ENCODE results near the gene GNAL. TPM values are rescaled to one million over a fixed set of nuclear protein-coding genes. Genes with fewer than 3 reads are reported as not detected.

GNAL gene
- total and polyA plus RNA-seq, 3 donors from 2014 or later: 11.6 to 12.8 (median 12.1) TPM

DNA sequence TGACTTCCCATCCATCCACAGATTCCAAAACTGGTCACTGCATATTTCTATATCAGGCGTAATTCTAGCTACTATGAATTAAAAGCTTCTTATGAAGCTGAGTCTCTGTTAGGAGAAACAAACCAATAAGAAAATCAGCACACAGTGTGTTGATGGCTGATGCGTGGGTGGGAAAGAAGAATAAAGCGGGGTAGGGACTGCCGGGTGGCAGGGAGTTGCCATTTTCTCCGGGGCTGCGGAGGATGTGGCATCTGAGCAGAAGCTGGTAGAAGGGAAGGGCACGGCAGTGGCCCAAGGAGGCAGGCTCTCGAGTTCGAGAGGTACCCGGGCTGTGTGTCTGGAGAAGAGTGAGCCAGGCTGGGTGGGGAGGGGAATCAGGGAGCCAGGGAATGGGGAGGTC lies 113.5 kb downstream of the GNAL start:
- TF ChIP-seq, protein P1, sequence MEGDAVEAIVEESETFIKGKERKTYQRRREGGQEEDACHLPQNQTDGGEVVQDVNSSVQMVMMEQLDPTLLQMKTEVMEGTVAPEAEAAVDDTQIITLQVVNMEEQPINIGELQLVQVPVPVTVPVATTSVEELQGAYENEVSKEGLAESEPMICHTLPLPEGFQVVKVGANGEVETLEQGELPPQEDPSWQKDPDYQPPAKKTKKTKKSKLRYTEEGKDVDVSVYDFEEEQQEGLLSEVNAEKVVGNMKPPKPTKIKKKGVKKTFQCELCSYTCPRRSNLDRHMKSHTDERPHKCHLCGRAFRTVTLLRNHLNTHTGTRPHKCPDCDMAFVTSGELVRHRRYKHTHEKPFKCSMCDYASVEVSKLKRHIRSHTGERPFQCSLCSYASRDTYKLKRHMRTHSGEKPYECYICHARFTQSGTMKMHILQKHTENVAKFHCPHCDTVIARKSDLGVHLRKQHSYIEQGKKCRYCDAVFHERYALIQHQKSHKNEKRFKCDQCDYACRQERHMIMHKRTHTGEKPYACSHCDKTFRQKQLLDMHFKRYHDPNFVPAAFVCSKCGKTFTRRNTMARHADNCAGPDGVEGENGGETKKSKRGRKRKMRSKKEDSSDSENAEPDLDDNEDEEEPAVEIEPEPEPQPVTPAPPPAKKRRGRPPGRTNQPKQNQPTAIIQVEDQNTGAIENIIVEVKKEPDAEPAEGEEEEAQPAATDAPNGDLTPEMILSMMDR (IDR thresholded peaks at IDR 0.05): no peak
- TF ChIP-seq POLR2A (IDR thresholded peaks at IDR 0.05): no peak
- Histone ChIP-seq H3K4me1 (no peaks in the 10 kb centered on the region), H3K4me3 (no peak overlapping the region), H3K27ac (no peak overlapping the region), H3K9me3 (no peaks in the 10 kb centered on the region), H3K27me3 (no peaks in the 10 kb centered on the region), H3K36me3 (ENCODE audit: low read depth, missing control alignments) (no peaks in the 10 kb centered on the region)
- intact Hi-C loops (cut with DNase I; ENCODE audit: low total_unique reads): no loop called here
- no peak for DNase-seq
- WGBS, 2 donors: 87 to 91% methylated on average over 10 of the region's 10 CpGs

DNA sequence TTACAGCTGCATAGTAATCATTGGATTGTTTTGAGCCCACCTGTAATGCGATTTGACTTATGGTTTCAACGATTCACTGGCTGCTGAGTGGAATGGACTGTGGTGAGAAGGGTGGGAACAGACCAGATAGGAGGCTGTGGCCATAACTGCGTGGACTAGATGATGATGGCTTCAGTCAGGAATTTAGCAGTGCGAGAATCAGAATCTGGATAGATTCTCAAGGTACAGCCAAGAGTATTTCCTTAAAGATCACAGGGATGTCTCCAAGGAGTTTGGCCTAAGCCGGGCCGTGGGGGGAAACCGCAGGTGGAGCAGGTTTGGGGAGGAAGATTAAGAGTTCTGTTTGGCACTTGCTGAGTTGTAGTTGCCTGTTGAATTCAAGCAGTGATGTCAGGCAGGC lies 118.2 kb downstream of the GNAL start:
- no peak for DNase-seq
- 91 to 92% methylated on average over 7 of the region's 7 CpGs for WGBS, 2 donors
- Histone ChIP-seq H3K27ac (no peak overlapping the region), H3K4me1 (no peaks in the 10 kb centered on the region), H3K27me3 (no peaks in the 10 kb centered on the region), H3K36me3 (ENCODE audit: low read depth, missing control alignments) (no peaks in the 10 kb centered on the region), H3K9me3 (no peaks in the 10 kb centered on the region), H3K4me3 (no peak overlapping the region)
- TF ChIP-seq POLR2A (IDR thresholded peaks at IDR 0.05): no peak
- TF ChIP-seq, protein P1 (IDR thresholded peaks at IDR 0.05): no peak
- intact Hi-C loops (cut with DNase I; ENCODE audit: low total_unique reads): no loop called here

DNA sequence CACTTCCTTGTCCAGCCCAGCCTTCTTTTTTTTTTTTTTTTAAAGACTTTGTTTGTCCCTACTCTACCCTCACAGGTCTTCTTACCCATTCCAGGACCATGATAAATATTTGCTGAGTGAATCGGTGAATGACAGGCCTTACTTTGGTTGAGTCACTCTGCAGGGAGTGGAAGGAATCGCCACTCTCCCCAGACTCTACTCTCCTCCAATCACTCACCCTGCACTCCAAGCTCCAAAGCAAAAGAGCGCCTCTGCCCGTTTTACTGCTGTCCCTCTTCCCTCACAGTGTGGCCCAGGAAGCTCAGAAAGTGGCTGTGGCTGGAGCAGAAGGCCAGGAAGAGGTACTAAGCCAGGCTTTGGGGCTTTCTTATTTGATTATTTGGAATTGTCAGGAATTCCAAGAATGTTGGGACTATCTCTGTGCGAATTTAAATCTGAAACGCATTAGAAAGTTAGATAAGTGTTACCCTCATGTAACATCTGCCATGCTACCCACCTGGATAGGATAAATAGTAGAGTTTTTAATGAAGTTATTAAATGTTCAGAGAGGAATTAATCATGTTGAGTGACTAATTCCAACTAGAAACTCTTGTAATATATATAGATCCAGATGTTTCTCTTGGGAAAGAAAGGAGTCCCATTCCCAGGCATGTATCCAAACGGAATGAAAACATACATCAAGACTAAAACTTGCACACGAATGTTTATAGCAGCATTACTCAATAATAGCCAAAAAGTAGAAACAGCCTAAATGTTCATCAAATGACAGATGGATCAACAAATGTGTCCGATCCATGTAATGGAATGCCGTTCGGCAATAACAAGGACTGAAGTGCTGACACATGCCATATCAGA lies 119.2 kb downstream of the GNAL start:
- no peaks in the 10 kb centered on the region for H3K27me3 ChIP-seq
- no peak overlapping the region for H3K4me3 ChIP-seq
- no peaks in the 10 kb centered on the region for H3K36me3 ChIP-seq (ENCODE audit: low read depth, missing control alignments)
- no peak overlapping the region for H3K27ac ChIP-seq
- 68 to 70% methylated on average over 11 of the region's 11 CpGs for WGBS, 2 donors
- H3K4me1 ChIP-seq: no peaks in the 10 kb centered on the region
- DNase-seq: no peak
- intact Hi-C loops (cut with DNase I; ENCODE audit: low total_unique reads): no loop called here
- no peak for TF ChIP-seq POLR2A (IDR thresholded peaks at IDR 0.05)
- TF ChIP-seq, protein P1 (IDR thresholded peaks at IDR 0.05): no peak
- H3K9me3 ChIP-seq: no peaks in the 10 kb centered on the region

DNA sequence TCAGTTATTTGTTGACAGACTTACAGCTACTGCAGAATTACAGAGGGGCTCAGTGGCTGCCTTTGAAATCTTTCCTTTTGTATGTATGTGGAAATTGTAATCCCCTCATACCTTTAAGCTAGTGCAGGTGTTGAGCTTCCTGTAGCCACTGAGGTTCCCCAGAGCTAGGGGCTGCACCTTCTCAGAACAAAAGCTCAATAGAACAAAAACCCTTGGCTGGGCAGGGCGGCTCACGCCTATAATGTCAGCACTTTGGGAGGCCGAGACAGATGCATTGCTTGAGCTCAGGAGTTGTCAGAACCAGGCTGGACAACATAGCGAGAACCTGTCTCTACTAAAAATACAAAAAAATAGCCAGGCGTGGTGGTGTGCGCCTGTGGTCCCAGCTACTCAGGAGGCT lies 120.8 kb downstream of the GNAL start:
- Histone ChIP-seq H3K27ac (no peak overlapping the region), H3K4me1 (no peaks in the 10 kb centered on the region), H3K9me3 (no peaks in the 10 kb centered on the region), H3K27me3 (no peaks in the 10 kb centered on the region), H3K36me3 (ENCODE audit: low read depth, missing control alignments) (no peaks in the 10 kb centered on the region), H3K4me3 (no peak overlapping the region)
- no peak for TF ChIP-seq POLR2A (IDR thresholded peaks at IDR 0.05)
- TF ChIP-seq, protein P1 (IDR thresholded peaks at IDR 0.05): no peak
- 96 to 98% methylated on average over 6 of the region's 6 CpGs for WGBS, 2 donors
- DNase-seq: no peak
- intact Hi-C loops (cut with DNase I; ENCODE audit: low total_unique reads): no loop called here

DNA sequence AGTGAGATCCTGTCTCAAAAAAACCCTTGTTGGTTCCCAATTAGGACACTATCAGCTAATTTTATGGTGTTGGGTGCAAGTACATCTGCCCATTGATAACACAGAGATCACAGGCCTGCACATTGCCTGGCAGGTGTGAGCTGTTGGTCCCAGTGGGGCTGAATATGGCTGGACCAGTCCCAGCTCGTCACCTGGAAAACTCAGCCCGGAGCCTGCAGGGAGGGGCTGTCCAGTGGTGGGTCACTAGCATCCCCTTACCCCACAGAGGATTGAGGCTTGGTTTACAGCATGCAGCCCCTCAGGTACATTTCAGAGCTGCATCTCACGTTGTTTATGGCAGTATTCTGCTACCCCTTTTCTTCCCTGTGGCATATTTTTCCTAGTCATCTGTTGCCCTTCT lies 121.3 kb downstream of the GNAL start:
- no peak overlapping the region for H3K4me3 ChIP-seq
- intact Hi-C loops (cut with DNase I; ENCODE audit: low total_unique reads): no loop called here
- H3K27me3 ChIP-seq: no peaks in the 10 kb centered on the region
- H3K4me1 ChIP-seq: no peaks in the 10 kb centered on the region
- no peaks in the 10 kb centered on the region for H3K36me3 ChIP-seq (ENCODE audit: low read depth, missing control alignments)
- no peaks in the 10 kb centered on the region for H3K9me3 ChIP-seq
- DNase-seq: no peak
- 80 to 87% methylated on average over 3 of the region's 3 CpGs for WGBS, 2 donors
- H3K27ac ChIP-seq: no peak overlapping the region
- TF ChIP-seq POLR2A (IDR thresholded peaks at IDR 0.05): no peak
- TF ChIP-seq, protein P1 (IDR thresholded peaks at IDR 0.05): no peak

Data from testis (tissue), 3 donors.